WTC11 (cell line): Measurements from ENCODE around the gene ZNF492. TPM values are rescaled to one million over a fixed set of nuclear protein-coding genes. Genes with fewer than 3 reads are reported as not detected.

Source experiments
- ATAC-seq: fragments of 200-7000 bp; cut with Tn5 transposase; 2 replicates; pipeline ENCODE4 v1.10.0; 2021; ENCODE audit warnings: mild to moderate bottlenecking, moderate library complexity
- CTCF ChIA-PET: fragments of 300-600 bp; sonication (Branson Sonifier 250); formaldehyde crosslinking; loops from one replicate; lab custom pipeline; 2021; ENCODE audit warnings: antibody characterized with exemption; lab: Charles Lee
- POLR2A ChIA-PET: fragments of 350-600 bp; sonication (Branson Sonifier 250); formaldehyde crosslinking; loops from one replicate; lab custom pipeline; 2021; ENCODE audit warnings: antibody characterized with exemption; lab: Charles Lee
- DNase-seq: peaks from one replicate; pipeline ENCODE4 v3.0.0; 2021; ENCODE audit warnings: low spot score
- H3K27ac Mint-ChIP-seq: 2 replicates; pipeline ENCODE4 v1.8.0; 2021; ENCODE audit warnings: mixed read lengths
- H3K27me3 Mint-ChIP-seq: 2 replicates; pipeline ENCODE4 v1.8.0; 2021; ENCODE audit warnings: low read depth, mild to moderate bottlenecking, moderate library complexity, mixed read lengths
- H3K36me3 Mint-ChIP-seq: 2 replicates; pipeline ENCODE4 v1.8.0; 2021; ENCODE audit warnings: mixed read lengths
- H3K4me1 Mint-ChIP-seq: 2 replicates; pipeline ENCODE4 v1.8.0; 2022; ENCODE audit warnings: mixed read lengths
- H3K4me3 Mint-ChIP-seq: 2 replicates; pipeline ENCODE4 v1.8.0; 2021; ENCODE audit warnings: mild to moderate bottlenecking, moderate library complexity, mixed read lengths
- H3K9me3 Mint-ChIP-seq: 2 replicates; pipeline ENCODE4 v1.8.0; 2021; ENCODE audit warnings: mixed read lengths
- CDX4 ChIP-seq: fragments of 250-450 bp; sonication (Bioruptor Pico); IDR thresholded peaks from 2 replicates; pipeline ENCODE4 v1.9.0; 2021; ENCODE audit warnings: moderate library complexity, mild to moderate bottlenecking, inconsistent platforms, borderline replicate concordance
- CTCF ChIP-seq: fragments of 200-600 bp; IDR thresholded peaks from 2 replicates; pipeline ENCODE4 v1.8.0; 2022; ENCODE audit warnings: antibody characterized with exemption
- GABPB1 ChIP-seq: sonication (generic); formaldehyde crosslinking; IDR thresholded peaks from 2 replicates; pipeline ENCODE4 v1.8.1; 2023; ENCODE audit warnings: mild to moderate bottlenecking, missing genetic modification reagents
- PRDM15 ChIP-seq: sonication (generic); formaldehyde crosslinking; IDR thresholded peaks from 2 replicates; pipeline ENCODE4 v1.8.0; 2022; ENCODE audit warnings: missing genetic modification reagents
- SMAD3 ChIP-seq: sonication (generic); formaldehyde crosslinking; IDR thresholded peaks from 2 replicates; pipeline ENCODE4 v1.8.0; 2022; ENCODE audit warnings: missing genetic modification reagents, mild to moderate bottlenecking, borderline replicate concordance
- STAT6 ChIP-seq: sonication (generic); formaldehyde crosslinking; conservative IDR thresholded peaks from 2 replicates; pipeline ENCODE4 v1.8.1; 2023; ENCODE audit warnings: mild to moderate bottlenecking, low read depth, missing genetic modification reagents, moderate library complexity
- TEAD4 ChIP-seq: sonication (generic); formaldehyde crosslinking; IDR thresholded peaks from 2 replicates; pipeline ENCODE4 v1.8.0; 2022; ENCODE audit warnings: mild to moderate bottlenecking, missing genetic modification reagents
- TP53 ChIP-seq: sonication (generic); formaldehyde crosslinking; IDR thresholded peaks from 2 replicates; pipeline ENCODE4 v1.8.1; 2023; ENCODE audit warnings: mild to moderate bottlenecking, missing genetic modification reagents
- ZNF138 ChIP-seq: sonication (generic); formaldehyde crosslinking; conservative IDR thresholded peaks from 2 replicates; pipeline ENCODE4 v1.8.1; 2022; ENCODE audit warnings: mild to moderate bottlenecking, moderate library complexity, missing genetic modification reagents
- ZNF281 ChIP-seq: sonication (generic); formaldehyde crosslinking; IDR thresholded peaks from 2 replicates; pipeline ENCODE4 v1.8.0; 2023; ENCODE audit warnings: mild to moderate bottlenecking, missing genetic modification reagents
- ZNF317 ChIP-seq: sonication (generic); formaldehyde crosslinking; IDR thresholded peaks from 2 replicates; pipeline ENCODE4 v1.8.1; 2023; ENCODE audit warnings: low read depth, mild to moderate bottlenecking, moderate library complexity, missing genetic modification reagents, borderline replicate concordance
- ZNF671 ChIP-seq: fragments of 250-450 bp; sonication (Bioruptor Pico); IDR thresholded peaks from 2 replicates; pipeline ENCODE4 v1.8.0; 2021; ENCODE audit warnings: mild to moderate bottlenecking
- total RNA-seq: library from RNA; stranded (reverse); gene quantifications from 3 replicates; pipeline ENCODE4 v1.2.3, GENCODE V29; 2021
- TF ChIP-seq, protein P1 (sequence below): sonication (generic); formaldehyde crosslinking; IDR thresholded peaks from 2 replicates; pipeline ENCODE4 v1.8.1; 2022; ENCODE audit warnings: mild to moderate bottlenecking, missing genetic modification reagents, moderate library complexity, borderline replicate concordance
- TF ChIP-seq, protein P2 (sequence below): sonication (generic); formaldehyde crosslinking; IDR thresholded peaks from 2 replicates; pipeline ENCODE4 v1.8.1; 2023; ENCODE audit warnings: mild to moderate bottlenecking, missing genetic modification reagents, moderate library complexity

The ZNF492 gene
- total RNA-seq, 1 experiment from 2014 or later: 0.17 TPM

DNA sequence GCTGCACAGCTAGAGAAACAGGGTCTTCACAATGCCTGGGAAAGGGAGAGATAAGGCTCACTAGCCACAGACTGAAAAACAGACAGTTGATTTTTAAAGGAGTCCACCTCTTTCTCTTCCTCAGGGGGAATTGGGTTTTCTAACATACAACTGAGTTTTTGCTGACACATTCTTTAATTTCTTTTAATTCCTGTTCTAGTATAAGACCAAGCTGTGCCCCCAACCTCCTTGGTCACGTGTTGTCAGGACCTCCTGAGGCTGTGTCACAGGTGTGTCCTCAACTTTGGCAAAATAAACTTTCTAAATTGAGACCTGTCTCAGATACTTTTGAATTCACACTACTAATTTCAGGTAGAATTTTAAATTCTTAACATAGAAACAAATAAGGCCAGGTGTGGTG lies 12.1 kb upstream of the ZNF492 start (continued):
- TF ChIP-seq CTCF (no peak), TEAD4 (no peak)
- TF ChIP-seq, all 79 proteins: peak for 0

GRCh38 chr19:22622901-22623840 lies 11.0 kb upstream of the ZNF492 start:
- H3K27ac Mint-ChIP-seq: no peak overlapping the region
- ATAC-seq (no peak), DNase-seq (no peak)
- H3K27me3 Mint-ChIP-seq: peaks cover 8% of the 10 kb centered on the region
- POLR2A ChIA-PET: no interaction called here
- H3K9me3 Mint-ChIP-seq: peaks cover 42% of the 10 kb centered on the region
- TF ChIP-seq ZNF671 (CRISPR knock-in tag): no peak
- no peak for TF ChIP-seq ZNF317 (CRISPR knock-in tag)
- no peak for TF ChIP-seq ZNF281 (CRISPR knock-in tag)
- no peak for TF ChIP-seq PRDM15 (CRISPR knock-in tag)
- TF ChIP-seq ZNF138 (CRISPR knock-in tag): no peak
- TF ChIP-seq SMAD3 (CRISPR knock-in tag): no peak
- TF ChIP-seq, protein P1, sequence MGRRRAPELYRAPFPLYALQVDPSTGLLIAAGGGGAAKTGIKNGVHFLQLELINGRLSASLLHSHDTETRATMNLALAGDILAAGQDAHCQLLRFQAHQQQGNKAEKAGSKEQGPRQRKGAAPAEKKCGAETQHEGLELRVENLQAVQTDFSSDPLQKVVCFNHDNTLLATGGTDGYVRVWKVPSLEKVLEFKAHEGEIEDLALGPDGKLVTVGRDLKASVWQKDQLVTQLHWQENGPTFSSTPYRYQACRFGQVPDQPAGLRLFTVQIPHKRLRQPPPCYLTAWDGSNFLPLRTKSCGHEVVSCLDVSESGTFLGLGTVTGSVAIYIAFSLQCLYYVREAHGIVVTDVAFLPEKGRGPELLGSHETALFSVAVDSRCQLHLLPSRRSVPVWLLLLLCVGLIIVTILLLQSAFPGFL (CRISPR knock-in tag): no peak
- TF ChIP-seq CDX4: no peak
- TF ChIP-seq STAT6 (CRISPR knock-in tag): no peak
- TF ChIP-seq, protein P2, sequence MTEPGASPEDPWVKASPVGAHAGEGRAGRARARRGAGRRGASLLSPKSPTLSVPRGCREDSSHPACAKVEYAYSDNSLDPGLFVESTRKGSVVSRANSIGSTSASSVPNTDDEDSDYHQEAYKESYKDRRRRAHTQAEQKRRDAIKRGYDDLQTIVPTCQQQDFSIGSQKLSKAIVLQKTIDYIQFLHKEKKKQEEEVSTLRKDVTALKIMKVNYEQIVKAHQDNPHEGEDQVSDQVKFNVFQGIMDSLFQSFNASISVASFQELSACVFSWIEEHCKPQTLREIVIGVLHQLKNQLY: no peak
- TF ChIP-seq GABPB1 (CRISPR knock-in tag): no peak
- TF ChIP-seq TP53 (CRISPR knock-in tag): no peak
- peaks cover 44% of the 10 kb centered on the region for H3K36me3 Mint-ChIP-seq
- CTCF ChIA-PET: no interaction called here
- no peak overlapping the region for H3K4me3 Mint-ChIP-seq
- no peaks in the 10 kb centered on the region for H3K4me1 Mint-ChIP-seq
